Measurements from ENCODE around the gene TRIM17. TPM values are rescaled to one million over a fixed set of nuclear protein-coding genes. Genes with fewer than 3 reads are reported as not detected.
A peak's percentile ranks its signal among the peaks of the same experiment; 100 is the strongest.

Gene TRIM17
- total and polyA plus RNA-seq, 9 of the 15 experiments (the other 6 are each of a cell fraction or from before 2014, with no cell fraction given), result not detected

DNA sequence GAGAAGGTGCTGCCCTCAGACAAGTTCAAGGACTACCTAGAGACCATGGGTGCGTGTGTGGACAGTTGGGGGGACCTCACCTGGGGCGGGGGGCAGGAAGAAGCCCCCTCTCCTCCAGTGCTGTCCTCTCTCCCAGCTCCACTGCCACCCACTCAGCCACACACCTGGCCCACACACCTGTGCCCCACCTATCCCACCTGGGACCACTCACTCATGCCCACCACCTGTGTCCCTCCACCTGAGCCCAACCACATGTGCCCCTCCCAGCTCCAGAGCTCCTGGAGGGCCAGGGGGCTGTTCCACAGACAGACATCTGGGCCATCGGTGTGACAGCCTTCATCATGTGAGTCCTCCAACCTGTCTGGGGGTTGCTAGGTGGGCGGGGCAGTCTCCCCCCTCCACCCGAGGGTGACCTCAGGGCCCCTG is 39.0 kb downstream of the TRIM17 start:
- H3K4me3 ChIP-seq, result no peak overlapping the region
- no peak overlapping the region for H3K9ac ChIP-seq (ENCODE audit: insufficient read depth in 1 of 2, low read depth in 2 of 2, low read length in 2 of 2)
- FAIRE-seq, result no peak
- no peaks in the 10 kb centered on the region for H3K79me2 ChIP-seq (ENCODE audit: control insufficient read depth, insufficient read depth, low read length)
- ChIA-PET CTCF (ENCODE audit: low intra/inter-chr PET ratio) (no interaction called here), POLR2A (interaction anchor here (0.6 to 2.0 kb wide), 3 partner anchors 11 to 136 kb away, joined by 3 to 5 read pairs (median 3); no protein-coding TSS in a partner anchor)
- intact Hi-C loops (cut with micrococcal nuclease) (no loop called here), in situ Hi-C loops (cut with MboI) (no loop called here)
- no peak overlapping the region for H2AFZ ChIP-seq (ENCODE audit: low read depth, low read length)
- H3K27me3 ChIP-seq (ENCODE audit: control insufficient read depth in 2 of 2, insufficient read depth in 2 of 2, low read length in 2 of 2), result no peaks in the 10 kb centered on the region
- no peak overlapping the region for H3K27ac ChIP-seq (ENCODE audit: extremely low read depth, low read depth, low read length)
- 68% methylated on average over 3 of the region's 5 CpGs for WGBS (ENCODE audit: insufficient coverage, low coverage, missing lambda C conversion rate)
- ATAC-seq, result no peak
- H4K20me1 ChIP-seq (replicated peaks; ENCODE audit: control insufficient read depth, insufficient read depth, low read length), result no peaks in the 10 kb centered on the region
- no peak for DNase-seq (ENCODE audit: extremely low read depth in 1 of 4, low spot score in 3 of 4)
- H3K4me1 ChIP-seq (replicated peaks in 1 of 2; ENCODE audit: control insufficient read depth in 2 of 2, insufficient read depth in 2 of 2, low read length in 2 of 2), result peaks cover 2 to 63% of the 10 kb centered on the region in 2 experiments; a peak in 4 of 5 replicates
- H3K36me3 ChIP-seq (ENCODE audit: control insufficient read depth, insufficient read depth, low read length), result peaks cover 10% of the 10 kb centered on the region; the same call in 1 of the 3 replicates
- no peaks in the 10 kb centered on the region for H3K9me1 ChIP-seq (ENCODE audit: control insufficient read depth, insufficient read depth, low read length)
- H3K4me2 ChIP-seq (ENCODE audit: insufficient read depth, low read length), result no peak overlapping the region
- BruUV-seq (replicated peaks), result no TSS peak
- no peaks in the 10 kb centered on the region for H3K9me3 ChIP-seq (replicated peaks; ENCODE audit: control insufficient read depth, insufficient read depth, low read depth, low read length)
- TF ChIP-seq ZEB2 (IDR thresholded peaks at IDR 0.05) (0 out of 2 replicates have a peak, but pooled peaks have one; percentile 39), ZBTB7A (IDR thresholded peaks at IDR 0.05; ENCODE audit: borderline replicate concordance, control insufficient read depth, low read depth, low read length) (0 out of 2 replicates have a peak, but pooled peaks have one; percentile 6), POLR2G (IDR thresholded peaks at IDR 0.05; ENCODE audit: low read depth, low read length) (0 out of 2 replicates have a peak, but pooled peaks have one; percentile 17), RREB1 (CRISPR knock-in tag; IDR thresholded peaks at IDR 0.05) (no peak)

All from K562 (cell line).